ENCODE results near the gene DIAPH3.

DNA sequence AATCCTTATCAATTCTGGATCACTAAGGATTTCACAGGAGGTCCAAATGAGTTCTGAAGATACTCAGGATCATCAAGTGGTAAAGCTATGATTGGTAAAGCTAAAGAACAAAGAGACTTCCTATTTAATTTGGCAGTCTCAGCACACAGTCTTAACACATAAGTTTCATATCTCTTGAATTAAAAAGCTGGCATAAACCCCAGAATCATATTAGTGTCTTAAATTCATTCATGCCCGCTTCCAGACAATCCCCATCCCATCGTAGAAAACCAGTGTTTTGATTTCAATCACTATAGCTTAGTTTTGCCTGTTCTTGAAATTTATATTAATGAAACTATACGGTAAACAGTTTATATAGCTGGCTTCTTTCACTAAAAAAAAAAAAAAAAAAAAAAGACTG is 278.7 kb downstream of the DIAPH3 start:
- TF ChIP-seq, protein P1, sequence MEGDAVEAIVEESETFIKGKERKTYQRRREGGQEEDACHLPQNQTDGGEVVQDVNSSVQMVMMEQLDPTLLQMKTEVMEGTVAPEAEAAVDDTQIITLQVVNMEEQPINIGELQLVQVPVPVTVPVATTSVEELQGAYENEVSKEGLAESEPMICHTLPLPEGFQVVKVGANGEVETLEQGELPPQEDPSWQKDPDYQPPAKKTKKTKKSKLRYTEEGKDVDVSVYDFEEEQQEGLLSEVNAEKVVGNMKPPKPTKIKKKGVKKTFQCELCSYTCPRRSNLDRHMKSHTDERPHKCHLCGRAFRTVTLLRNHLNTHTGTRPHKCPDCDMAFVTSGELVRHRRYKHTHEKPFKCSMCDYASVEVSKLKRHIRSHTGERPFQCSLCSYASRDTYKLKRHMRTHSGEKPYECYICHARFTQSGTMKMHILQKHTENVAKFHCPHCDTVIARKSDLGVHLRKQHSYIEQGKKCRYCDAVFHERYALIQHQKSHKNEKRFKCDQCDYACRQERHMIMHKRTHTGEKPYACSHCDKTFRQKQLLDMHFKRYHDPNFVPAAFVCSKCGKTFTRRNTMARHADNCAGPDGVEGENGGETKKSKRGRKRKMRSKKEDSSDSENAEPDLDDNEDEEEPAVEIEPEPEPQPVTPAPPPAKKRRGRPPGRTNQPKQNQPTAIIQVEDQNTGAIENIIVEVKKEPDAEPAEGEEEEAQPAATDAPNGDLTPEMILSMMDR (IDR thresholded peaks at IDR 0.05): no peak
- TF ChIP-seq POLR2A (IDR thresholded peaks at IDR 0.05): no peak

Measured in sigmoid colon (tissue), 3 donors.